Mesodermal cell (in vitro differentiated cells): Measurements from ENCODE around the gene PROM1.

Experiments used
- H3K27ac ChIP-seq: 2 replicates; pipeline ENCODE4 v1.7.0; 2013; ENCODE audit warnings: mild to moderate bottlenecking, low read depth, low read length, moderate library complexity; ENCODE audit not compliant: severe bottlenecking
- H3K36me3 ChIP-seq: 2 replicates; pipeline ENCODE4 v1.7.1; 2013; ENCODE audit warnings: mild to moderate bottlenecking, low read length, moderate library complexity; ENCODE audit not compliant: control insufficient read depth, insufficient read depth
- H3K4me1 ChIP-seq: one replicate; pipeline ENCODE4 v1.7.1; 2013; ENCODE audit warnings: mild to moderate bottlenecking, low read length; ENCODE audit not compliant: insufficient read depth, control insufficient read depth, poor library complexity, severe bottlenecking
- H3K4me3 ChIP-seq: 2 replicates; pipeline ENCODE4 v1.7.0; 2013; ENCODE audit warnings: low read length, control low read depth, mild to moderate bottlenecking; ENCODE audit not compliant: insufficient read depth, poor library complexity, severe bottlenecking; ENCODE audit errors: extremely low read depth
- H3K9me3 ChIP-seq: 2 replicates; pipeline ENCODE4 v1.7.1; 2013; ENCODE audit warnings: mild to moderate bottlenecking, low read length, moderate library complexity; ENCODE audit not compliant: control insufficient read depth
- whole genome bisulfite sequencing, 2 experiments: methylation state at CpG; one replicate each; pipeline ENCODE4 v1.1.5; 2013; ENCODE audit warnings: missing lambda C conversion rate in 2 of 2; ENCODE audit not compliant: insufficient coverage in 2 of 2; 5-methylcytosine and 5-hydroxymethylcytosine counted together

Gene PROM1

DNA sequence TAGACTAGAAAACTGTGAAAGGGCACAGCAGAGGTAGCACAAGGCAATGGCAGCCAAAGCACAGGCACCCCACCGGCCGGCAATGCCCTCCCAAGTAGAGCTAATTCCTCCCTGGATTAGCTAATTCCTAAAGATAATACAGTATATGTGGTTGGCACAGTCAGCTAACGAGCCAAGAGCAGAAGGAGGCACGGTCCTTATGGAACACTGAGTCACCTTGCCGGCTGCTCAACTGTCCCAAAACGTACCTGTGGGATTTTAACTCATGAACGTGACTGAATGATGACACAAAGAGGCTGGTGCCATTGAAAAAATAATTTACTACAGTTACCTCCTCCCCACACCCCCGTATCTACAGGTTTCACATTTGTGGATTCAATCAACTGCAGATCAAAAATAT lies 136.1 kb downstream of the PROM1 start:
- Histone ChIP-seq H3K9me3 (no peaks in the 10 kb centered on the region), H3K4me1 (no peaks in the 10 kb centered on the region), H3K27ac (no peak overlapping the region), H3K4me3 (no peak overlapping the region), H3K36me3 (no peaks in the 10 kb centered on the region)
- WGBS, 2 experiments = 92 to 95% methylated on average over 5 to 7 of the region's 8 CpGs

DNA sequence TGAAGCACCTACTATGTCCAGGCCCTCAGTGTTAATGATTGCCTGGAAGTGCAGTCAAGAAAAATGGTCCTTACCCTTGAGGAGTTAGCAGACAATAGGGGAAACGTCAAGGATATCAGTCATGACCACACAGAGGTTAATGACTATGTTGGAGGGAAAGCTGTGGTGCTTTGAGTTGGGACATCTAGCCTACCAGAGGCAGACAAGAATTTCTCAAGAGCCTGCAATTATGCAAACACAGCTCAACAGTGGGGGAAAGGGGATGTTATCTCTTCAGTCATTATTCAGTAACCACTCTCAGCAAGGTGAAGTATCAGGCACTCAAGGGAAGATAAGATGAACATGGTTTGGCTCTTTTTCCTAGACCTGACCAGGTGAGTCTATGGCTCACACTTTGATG lies 138.3 kb downstream of the PROM1 start:
- no peaks in the 10 kb centered on the region for H3K4me1 ChIP-seq
- 78% methylated on average over 1 of the region's 1 CpG; no CpG with 5 or more reads in 1 of the 2 experiments for WGBS, 2 experiments
- no peak overlapping the region for H3K27ac ChIP-seq

DNA sequence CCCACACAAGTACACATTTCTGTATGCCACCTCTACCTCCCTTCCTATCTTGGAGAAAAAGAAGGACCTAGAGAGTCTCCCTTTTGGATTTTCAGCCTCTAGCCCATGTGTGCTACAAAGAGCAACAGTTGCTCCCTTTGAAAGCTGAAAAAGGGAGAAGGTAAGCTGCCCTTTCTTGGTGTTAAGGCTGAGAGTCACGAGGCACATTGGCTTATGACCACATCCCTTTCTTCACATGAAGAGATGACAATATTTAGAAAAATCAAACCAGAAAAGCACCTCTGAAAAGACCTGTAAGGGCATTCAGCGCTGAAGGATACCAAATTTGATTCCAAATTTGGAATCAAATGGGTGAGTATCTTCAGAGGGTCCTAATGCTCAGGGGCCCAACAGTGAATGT lies 138.9 kb downstream of the PROM1 start:
- WGBS, 2 experiments = 57 to 100% methylated on average over 1 of the region's 2 CpGs
- H3K27ac ChIP-seq = no peak overlapping the region

More for the DNA sequence above, 138.3 kb downstream of the PROM1 start:
- no peak overlapping the region for H3K4me3 ChIP-seq
- no peaks in the 10 kb centered on the region for H3K9me3 ChIP-seq
- H3K36me3 ChIP-seq = no peaks in the 10 kb centered on the region

DNA sequence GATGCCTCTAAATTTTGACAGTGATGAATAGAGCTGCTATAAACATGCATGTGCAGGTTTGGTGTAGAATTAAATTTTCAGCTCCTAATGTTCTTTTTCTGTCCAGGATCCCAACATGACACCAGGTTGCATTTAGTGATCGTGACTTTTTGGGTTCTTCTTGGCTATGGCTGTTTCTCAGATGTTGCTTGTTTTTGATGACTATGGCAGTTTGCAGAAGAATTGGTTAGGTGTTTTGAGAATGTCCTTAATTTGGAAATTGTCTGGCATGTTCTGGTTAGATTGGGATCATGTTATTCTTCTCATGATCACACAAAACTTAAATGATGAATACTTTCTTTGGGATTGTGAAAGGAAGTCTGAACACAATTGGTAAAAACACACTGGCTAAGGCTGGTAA lies 141.5 kb downstream of the PROM1 start:
- H3K36me3 ChIP-seq = no peaks in the 10 kb centered on the region
- no peak overlapping the region for H3K4me3 ChIP-seq
- H3K9me3 ChIP-seq = no peaks in the 10 kb centered on the region
- no CpG with 5 or more reads among the region's 1 CpG for WGBS, 2 experiments
- no peaks in the 10 kb centered on the region for H3K4me1 ChIP-seq
- no peak overlapping the region for H3K27ac ChIP-seq

More for the DNA sequence above, 138.9 kb downstream of the PROM1 start:
- Histone ChIP-seq H3K4me3 (no peak overlapping the region), H3K4me1 (no peaks in the 10 kb centered on the region), H3K9me3 (no peaks in the 10 kb centered on the region), H3K36me3 (no peaks in the 10 kb centered on the region)

DNA sequence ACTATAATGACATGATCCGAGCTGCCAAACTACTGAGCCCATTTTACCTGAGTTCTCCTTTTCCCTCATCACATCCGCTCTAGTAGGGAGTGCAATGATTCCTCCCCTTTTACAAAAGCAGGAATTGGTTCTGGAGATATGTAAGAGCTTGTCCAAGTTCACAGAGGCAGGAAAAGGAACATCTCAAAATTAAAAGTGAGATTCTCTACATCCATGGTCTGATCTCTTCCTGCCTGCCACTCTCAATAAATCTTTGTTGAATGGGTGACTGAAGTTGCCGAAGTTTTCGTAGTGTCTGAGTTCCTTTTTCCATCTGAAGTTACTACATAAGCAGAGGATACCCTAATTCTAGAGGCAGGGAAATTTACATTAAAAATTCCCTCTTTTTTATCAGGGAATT lies 145.2 kb downstream of the PROM1 start, which contains the start of gene FGFBP1:
FGFBP1 (minus strand) TSS at position 101 of the 400 bp plus-strand sequence. CDS start 2,108 bp downstream, outside the sequence.
- H3K4me1 ChIP-seq = no peaks in the 10 kb centered on the region
- H3K36me3 ChIP-seq = no peaks in the 10 kb centered on the region
- no peak within 1 kb of the TSS for H3K4me3 ChIP-seq
- WGBS, 2 experiments = 100% methylated on average over 1 of the region's 4 CpGs; no CpG with 5 or more reads in 1 of the 2 experiments
- H3K27ac ChIP-seq = no peak within 1 kb of the TSS
- no peaks in the 10 kb centered on the region for H3K9me3 ChIP-seq

DNA sequence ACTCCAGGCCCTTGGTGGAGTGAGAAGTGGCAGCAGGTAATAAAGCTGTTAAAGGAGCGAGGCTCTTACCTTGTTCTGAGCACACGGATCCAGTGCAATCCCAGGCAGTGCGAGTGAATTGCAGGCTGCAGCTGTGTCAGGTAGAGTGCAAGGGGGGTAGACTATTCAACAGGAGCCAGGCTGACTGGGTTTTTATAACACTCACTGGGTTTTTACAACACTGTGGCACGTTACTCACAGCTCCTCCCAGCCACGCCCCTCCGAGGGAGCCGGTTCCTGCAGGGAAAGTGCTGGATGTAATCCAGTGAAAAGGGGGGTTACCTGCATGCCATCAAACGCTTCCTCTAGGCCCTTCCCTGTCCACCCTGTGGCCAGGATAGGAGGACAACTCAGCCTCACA lies 145.6 kb downstream of the PROM1 start:
- H3K27ac ChIP-seq = no peak overlapping the region
- H3K36me3 ChIP-seq = no peaks in the 10 kb centered on the region
- 37 to 61% methylated on average over 2 to 5 of the region's 8 CpGs for WGBS, 2 experiments
- H3K4me3 ChIP-seq = no peak overlapping the region
- no peaks in the 10 kb centered on the region for H3K4me1 ChIP-seq
- H3K9me3 ChIP-seq = no peaks in the 10 kb centered on the region

DNA sequence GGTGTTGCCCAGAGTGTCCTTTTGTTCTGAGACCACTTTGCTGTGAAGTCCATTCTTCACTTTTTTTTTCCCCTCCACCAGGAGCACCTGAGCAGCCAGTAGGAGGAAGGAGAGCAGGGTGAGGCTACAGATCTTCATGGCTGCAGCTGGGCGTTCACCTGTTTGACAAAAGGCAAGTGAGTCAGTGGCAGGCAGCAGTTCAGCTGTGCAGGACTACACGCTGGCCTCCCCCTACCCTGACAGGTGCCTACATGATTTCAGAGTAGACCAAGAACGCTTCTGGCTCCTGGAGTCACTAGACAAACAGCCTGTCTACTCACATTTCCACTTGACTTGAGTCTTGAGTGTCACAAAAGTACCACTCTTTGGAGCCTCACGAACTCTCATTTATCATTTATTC lies 147.3 kb downstream of the PROM1 start:
- Histone ChIP-seq H3K36me3 (no peaks in the 10 kb centered on the region), H3K9me3 (no peaks in the 10 kb centered on the region), H3K4me3 (no peak overlapping the region), H3K27ac (no peak overlapping the region), H3K4me1 (no peaks in the 10 kb centered on the region)
- 89 to 92% methylated on average over 4 of the region's 4 CpGs for WGBS, 2 experiments

DNA sequence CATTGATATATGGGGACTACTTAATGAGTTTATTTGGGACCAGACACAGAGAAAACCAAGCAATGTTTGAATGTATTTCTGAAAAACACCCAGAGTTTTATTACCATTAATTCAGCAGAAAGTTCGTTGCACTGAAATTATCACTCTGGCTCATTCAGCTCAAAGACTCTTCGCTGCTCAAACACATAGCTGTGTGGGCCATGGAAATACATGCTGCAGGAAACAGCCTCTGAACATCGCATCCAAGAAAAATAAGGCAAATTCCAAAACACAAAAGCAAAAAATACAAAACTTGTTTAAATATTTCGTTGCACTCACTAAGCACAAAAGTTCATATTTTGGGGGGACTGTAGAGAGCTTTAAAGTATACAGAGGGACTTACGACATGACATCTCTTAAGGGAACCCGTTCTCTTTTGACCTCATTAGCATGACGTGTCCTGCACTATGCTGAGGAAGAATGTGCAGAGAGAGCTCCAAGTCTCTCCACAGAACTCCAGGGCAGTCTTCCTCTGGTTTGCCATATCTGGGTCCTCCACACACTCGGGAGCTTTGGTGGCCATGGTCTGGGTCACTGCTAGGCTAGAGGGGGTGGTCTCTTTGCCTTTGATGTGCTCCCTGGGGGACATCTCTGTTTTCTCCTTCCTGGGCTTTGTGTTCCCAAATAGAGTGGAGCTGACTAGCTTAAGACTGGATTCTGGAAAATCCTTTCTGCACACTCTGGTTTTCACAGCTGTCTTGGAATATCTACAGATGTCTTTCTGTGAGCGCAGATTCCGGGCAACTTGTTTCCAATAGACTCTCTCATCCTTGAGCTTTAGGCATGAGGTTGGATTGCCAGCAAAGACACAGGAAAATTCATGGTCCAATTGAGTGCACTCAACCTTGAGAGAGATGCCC lies 148.1 kb downstream of the PROM1 start:
- no peaks in the 10 kb centered on the region for H3K9me3 ChIP-seq
- no peak overlapping the region for H3K27ac ChIP-seq
- no peaks in the 10 kb centered on the region for H3K36me3 ChIP-seq
- no peak overlapping the region for H3K4me3 ChIP-seq
- 92 to 94% methylated on average over 6 to 7 of the region's 10 CpGs for WGBS, 2 experiments
- H3K4me1 ChIP-seq = no peaks in the 10 kb centered on the region

DNA sequence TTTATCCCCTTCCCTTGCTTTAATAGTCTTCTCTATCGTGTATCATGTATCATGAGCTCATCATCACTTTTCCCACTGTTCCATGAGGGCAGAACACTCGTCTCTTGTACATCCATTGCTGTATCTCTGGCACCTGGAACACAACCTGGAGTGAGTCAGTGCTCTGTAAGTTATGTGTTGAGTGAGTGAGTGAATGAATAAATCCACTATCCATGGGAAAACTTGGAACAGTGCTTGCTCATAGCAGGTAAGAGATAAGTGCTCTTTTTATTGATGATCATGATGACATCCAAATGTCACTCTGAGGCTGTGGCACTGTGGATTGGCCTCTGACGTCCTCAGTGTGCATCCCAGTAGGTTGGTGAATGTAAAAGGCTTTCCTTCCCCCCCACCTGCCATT lies 149.6 kb downstream of the PROM1 start:
- H3K36me3 ChIP-seq = no peaks in the 10 kb centered on the region
- no peak overlapping the region for H3K4me3 ChIP-seq
- no peak overlapping the region for H3K27ac ChIP-seq
- H3K4me1 ChIP-seq = no peaks in the 10 kb centered on the region
- 71 to 100% methylated on average over 1 to 2 of the region's 3 CpGs for WGBS, 2 experiments
- no peaks in the 10 kb centered on the region for H3K9me3 ChIP-seq

DNA sequence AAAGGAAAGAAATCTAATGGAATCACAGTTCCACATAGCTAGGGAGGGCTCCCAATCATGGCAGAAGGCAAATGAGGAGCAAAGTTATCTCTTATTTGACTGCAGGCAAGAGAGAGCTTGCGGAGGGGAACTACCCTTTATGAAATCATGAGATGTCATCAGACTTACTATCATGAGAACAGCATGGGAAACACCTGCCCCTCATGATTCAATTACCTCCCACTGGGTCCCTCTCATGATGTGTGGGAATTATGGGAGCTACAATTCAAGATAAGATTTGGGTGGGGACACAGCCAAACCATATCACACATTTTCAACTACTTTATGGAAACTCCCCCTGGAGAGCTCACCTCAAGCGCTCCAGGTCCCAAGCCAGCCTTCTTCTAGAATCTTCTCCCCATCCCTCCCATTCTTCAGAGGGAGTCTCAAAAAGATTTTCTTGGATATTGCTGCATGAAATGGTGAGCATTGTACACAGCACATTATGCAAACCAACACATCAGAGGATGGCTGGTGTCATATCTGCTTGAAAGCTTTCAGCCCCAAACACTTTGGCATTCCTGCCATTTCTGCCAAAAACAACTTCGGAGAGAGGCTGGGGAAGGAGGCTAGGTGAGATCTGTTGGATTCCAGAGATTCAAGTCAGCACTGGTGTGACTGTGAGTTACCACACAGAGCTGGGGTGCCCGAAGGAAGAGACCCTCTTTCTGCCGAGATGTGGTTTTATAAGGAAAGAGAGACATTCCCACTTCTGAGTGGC lies 152.2 kb downstream of the PROM1 start:
- H3K9me3 ChIP-seq = no peaks in the 10 kb centered on the region
- no peak overlapping the region for H3K27ac ChIP-seq
- 100% methylated on average over 1 to 2 of the region's 5 CpGs for WGBS, 2 experiments
- no peaks in the 10 kb centered on the region for H3K4me1 ChIP-seq
- no peaks in the 10 kb centered on the region for H3K36me3 ChIP-seq
- no peak overlapping the region for H3K4me3 ChIP-seq
